HepG2 (cell line): ENCODE data around the gene TOM1L2. TPM values are rescaled to one million over a fixed set of nuclear protein-coding genes. Genes with fewer than 3 reads are reported as not detected.

Experiments
- ATAC-seq: fragments of 200-7000 bp; cut with Tn5 transposase; 3 replicates; pipeline ENCODE4 v1.9.1; 2020; ENCODE audit warnings: mild to moderate bottlenecking, moderate library complexity
- BruUV-seq: library from RNA; stranded (reverse); fragments of 400-500 nt; replicated peaks from 2 replicates; lab custom pipeline; 2021; lab: Mats Ljungman, UMichigan
- CTCF ChIA-PET: fragments of 300-600 bp; formaldehyde crosslinking; extraction: SDS; loops from one replicate; lab custom pipeline; 2021; ENCODE audit warnings: low total read pairs, inconsistent platforms, low intra/inter-chr PET ratio; lab: Yijun Ruan, JAX
- POLR2A ChIA-PET: fragments of 350-600 bp; sonication (Branson Sonifier 250); formaldehyde crosslinking; loops from one replicate; lab custom pipeline; 2020; ENCODE audit warnings: antibody characterized with exemption, inconsistent platforms; lab: Yijun Ruan, JAX
- DNase-seq: peaks from one replicate; pipeline ENCODE4 v3.0.0-alpha.2; 2015; ENCODE audit warnings: low spot score
- FAIRE-seq: peaks from 3 replicates; lab custom pipeline; 2011; peaks lifted over from hg19 to GRCh38; lab: Jason Lieb, UNC
- H2AFZ ChIP-seq: one replicate; pipeline ENCODE4 v1.6.1; 2011; ENCODE audit warnings: low read length, inconsistent platforms
- H3K27ac ChIP-seq: fragments of 300-600 bp; 3 replicates; pipeline ENCODE4 v1.8.0; 2011; ENCODE audit warnings: mixed run types, mild to moderate bottlenecking, mixed read lengths, low read length, inconsistent platforms; ENCODE audit not compliant: insufficient read depth; ENCODE audit errors: extremely low read length
- H3K27me3 ChIP-seq, 2 experiments: fragments of 200-600 bp in 1 of 2; 2 replicates in 1 of 2; 3 replicates in 1 of 2; pipeline versions ENCODE4 v1.6.0 to v1.8.0; 2011; ENCODE audit warnings: low read length in 2 of 2, mild to moderate bottlenecking in 2 of 2, moderate library complexity in 2 of 2, inconsistent platforms in 1 of 2; ENCODE audit not compliant: insufficient read depth in 2 of 2, control insufficient read depth in 1 of 2
- H3K36me3 ChIP-seq, 2 experiments: fragments of 200-600 bp in 1 of 2; replicated peaks in 1 of 2; 2 replicates in 1 of 2; 3 replicates in 1 of 2; pipeline versions ENCODE4 v1.5.1 to v1.8.0; 2011; ENCODE audit warnings: low read length in 2 of 2, inconsistent platforms in 1 of 2; ENCODE audit not compliant: insufficient read depth in 2 of 2, control insufficient read depth in 1 of 2
- H3K4me1 ChIP-seq: 2 replicates; pipeline ENCODE4 v1.5.1; 2012; ENCODE audit warnings: low read length, inconsistent platforms; ENCODE audit not compliant: insufficient read depth
- H3K4me2 ChIP-seq: 2 replicates; pipeline ENCODE4 v1.6.0; 2011; ENCODE audit warnings: low read depth, low read length, inconsistent platforms
- H3K4me3 ChIP-seq, 3 experiments: fragments of 200-600 bp in 1 of 3; sonication (generic), shearing (Covaris generic) in 1 of 3; replicated peaks in 1 of 3; 2 replicates each; pipeline ENCODE4 v1.5.1; 2011 to 2016; ENCODE audit warnings: low read length in 3 of 3, inconsistent platforms in 2 of 3, low read depth in 2 of 3, mild to moderate bottlenecking in 2 of 3, control low read depth in 1 of 3, mixed read lengths in 1 of 3; ENCODE audit not compliant: insufficient read depth in 1 of 3
- H3K79me2 ChIP-seq: one replicate; pipeline ENCODE4 v1.6.1; 2011; ENCODE audit warnings: low read length, inconsistent platforms; ENCODE audit not compliant: insufficient read depth
- H3K9ac ChIP-seq: 2 replicates; pipeline ENCODE4 v1.6.0; 2011; ENCODE audit warnings: mild to moderate bottlenecking, low read depth, low read length, inconsistent platforms; ENCODE audit not compliant: insufficient read depth
- H3K9me3 ChIP-seq: 2 replicates; pipeline ENCODE4 v1.5.1; 2012; ENCODE audit warnings: mild to moderate bottlenecking, low read length
- H4K20me1 ChIP-seq: 2 replicates; pipeline ENCODE4 v1.6.0; 2011; ENCODE audit warnings: inconsistent platforms, mild to moderate bottlenecking, low read length, moderate library complexity; ENCODE audit not compliant: insufficient read depth
- BRCA1 ChIP-seq: sonication (generic); formaldehyde crosslinking; IDR thresholded peaks from 2 replicates; pipeline ENCODE4 v1.4.0; 2020; ENCODE audit warnings: missing genetic modification reagents
- FOSL1 ChIP-seq: sonication (generic); formaldehyde crosslinking; IDR thresholded peaks from 2 replicates; pipeline ENCODE4 v1.9.0; 2021; ENCODE audit warnings: missing genetic modification reagents, borderline replicate concordance
- FOSL2 ChIP-seq: sonication (generic); formaldehyde crosslinking; IDR thresholded peaks from 2 replicates; pipeline ENCODE4 v1.4.0; 2020; ENCODE audit warnings: missing genetic modification reagents
- JUNB ChIP-seq: sonication (generic); formaldehyde crosslinking; IDR thresholded peaks from 2 replicates; pipeline ENCODE4 v1.8.0; 2022; ENCODE audit warnings: missing genetic modification reagents, mild to moderate bottlenecking, borderline replicate concordance
- MEF2D ChIP-seq: sonication (generic); formaldehyde crosslinking; IDR thresholded peaks from 2 replicates; pipeline ENCODE4 v1.5.1; 2020; ENCODE audit warnings: mild to moderate bottlenecking, missing genetic modification reagents
- MZF1 ChIP-seq: sonication (generic); formaldehyde crosslinking; IDR thresholded peaks from 2 replicates; pipeline ENCODE4 v1.8.1; 2023; ENCODE audit warnings: mild to moderate bottlenecking, missing genetic modification reagents, borderline replicate concordance
- PATZ1 ChIP-seq: sonication (generic); formaldehyde crosslinking; IDR thresholded peaks from 2 replicates; pipeline ENCODE4 v1.4.0; 2020; ENCODE audit warnings: missing genetic modification reagents
- SALL1 ChIP-seq: sonication (generic); formaldehyde crosslinking; IDR thresholded peaks from 2 replicates; pipeline ENCODE4 v1.8.0; 2022; ENCODE audit warnings: mild to moderate bottlenecking, missing genetic modification reagents
- SAP130 ChIP-seq: IDR thresholded peaks from 2 replicates; pipeline ENCODE4 v1.6.1; 2016; ENCODE audit warnings: low read depth
- THAP11 ChIP-seq: IDR thresholded peaks from 2 replicates; pipeline ENCODE4 v1.6.1; 2016; ENCODE audit warnings: missing biosample characterization, missing genetic modification reagents
- ZNF292 ChIP-seq: sonication (generic); formaldehyde crosslinking; IDR thresholded peaks from 2 replicates; pipeline ENCODE4 v1.8.1; 2022; ENCODE audit warnings: mild to moderate bottlenecking, low read depth, missing genetic modification reagents, borderline replicate concordance
- WGBS: methylation state at CpG from one replicate; pipeline ENCODE4 v1.1.6; 2017; ENCODE audit warnings: low lambda C conversion rate; 5-methylcytosine and 5-hydroxymethylcytosine counted together
- in situ Hi-C: cut with HindIII; loops from 2 replicates; pipeline ENCODE4 v1.10.0; 2017; ENCODE audit warnings: low pct_unique_long_range_greater_than_20kb; ENCODE audit not compliant: extremely low pct_ligation_motif_present
- intact Hi-C: fragments of 100-400 bp; cut with micrococcal nuclease; formaldehyde crosslinking; loops from one replicate; pipeline ENCODE4 v1.10.0; 2022; ENCODE audit not compliant: unreplicated experiment
- polyA plus RNA-seq, 8 experiments: library from polyadenylated mRNA; depleted of rRNA in 3 of 8; stranded (reverse) in 7 of 8; unstranded in 1 of 8; fragments of >200 nt; fragmentation: Illumina TruSeq in 4 of 8; extraction: Trizol in 4 of 8; gene quantifications; 2 replicates each; pipeline versions ENCODE4 v1.2.1 to v1.2.3, GENCODE V29; 2011 to 2016; ENCODE audit warnings: low read depth in 4 of 8, missing spikeins in 1 of 8, mixed read lengths in 1 of 8; ENCODE audit not compliant: insufficient read depth in 1 of 8
- total RNA-seq, 5 experiments: library from RNA; depleted of rRNA; stranded (reverse); fragments of >200 nt; fragmentation: Illumina TruSeq; extraction: Trizol; gene quantifications; 2 replicates each; pipeline ENCODE4 v1.2.3, GENCODE V29; 2016; ENCODE audit warnings: low read depth in 1 of 5
- TF ChIP-seq, protein P1 (sequence below): sonication (generic); formaldehyde crosslinking; IDR thresholded peaks from 2 replicates; pipeline ENCODE4 v1.5.0; 2020; ENCODE audit warnings: mild to moderate bottlenecking, missing genetic modification reagents, borderline replicate concordance

The TOM1L2 gene
- total and polyA plus RNA-seq, 2 of the 13 experiments (the other 11 are each of a cell fraction or from before 2014, with no cell fraction given) = 4.7 to 7.4 TPM

DNA sequence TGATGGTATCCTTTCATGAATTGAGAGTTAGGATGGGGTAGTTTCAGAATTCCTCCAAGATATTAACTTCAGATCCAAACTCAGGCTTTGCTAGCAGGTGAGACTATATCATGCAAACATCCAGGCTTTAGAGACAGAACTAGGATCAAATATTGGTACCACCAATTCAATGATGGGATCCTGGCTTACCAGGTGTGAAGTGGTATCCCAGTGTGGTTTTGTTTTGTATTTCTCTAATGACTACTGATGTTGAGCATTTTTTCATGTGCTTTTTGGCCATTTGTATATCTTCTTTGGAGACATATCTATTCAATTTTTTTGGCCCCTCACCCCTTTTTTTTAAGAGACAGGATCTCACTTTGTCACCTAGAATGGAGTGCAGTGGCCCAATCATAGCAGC is 57.0 kb downstream of the TOM1L2 start (continued):
- TF ChIP-seq, protein P1, sequence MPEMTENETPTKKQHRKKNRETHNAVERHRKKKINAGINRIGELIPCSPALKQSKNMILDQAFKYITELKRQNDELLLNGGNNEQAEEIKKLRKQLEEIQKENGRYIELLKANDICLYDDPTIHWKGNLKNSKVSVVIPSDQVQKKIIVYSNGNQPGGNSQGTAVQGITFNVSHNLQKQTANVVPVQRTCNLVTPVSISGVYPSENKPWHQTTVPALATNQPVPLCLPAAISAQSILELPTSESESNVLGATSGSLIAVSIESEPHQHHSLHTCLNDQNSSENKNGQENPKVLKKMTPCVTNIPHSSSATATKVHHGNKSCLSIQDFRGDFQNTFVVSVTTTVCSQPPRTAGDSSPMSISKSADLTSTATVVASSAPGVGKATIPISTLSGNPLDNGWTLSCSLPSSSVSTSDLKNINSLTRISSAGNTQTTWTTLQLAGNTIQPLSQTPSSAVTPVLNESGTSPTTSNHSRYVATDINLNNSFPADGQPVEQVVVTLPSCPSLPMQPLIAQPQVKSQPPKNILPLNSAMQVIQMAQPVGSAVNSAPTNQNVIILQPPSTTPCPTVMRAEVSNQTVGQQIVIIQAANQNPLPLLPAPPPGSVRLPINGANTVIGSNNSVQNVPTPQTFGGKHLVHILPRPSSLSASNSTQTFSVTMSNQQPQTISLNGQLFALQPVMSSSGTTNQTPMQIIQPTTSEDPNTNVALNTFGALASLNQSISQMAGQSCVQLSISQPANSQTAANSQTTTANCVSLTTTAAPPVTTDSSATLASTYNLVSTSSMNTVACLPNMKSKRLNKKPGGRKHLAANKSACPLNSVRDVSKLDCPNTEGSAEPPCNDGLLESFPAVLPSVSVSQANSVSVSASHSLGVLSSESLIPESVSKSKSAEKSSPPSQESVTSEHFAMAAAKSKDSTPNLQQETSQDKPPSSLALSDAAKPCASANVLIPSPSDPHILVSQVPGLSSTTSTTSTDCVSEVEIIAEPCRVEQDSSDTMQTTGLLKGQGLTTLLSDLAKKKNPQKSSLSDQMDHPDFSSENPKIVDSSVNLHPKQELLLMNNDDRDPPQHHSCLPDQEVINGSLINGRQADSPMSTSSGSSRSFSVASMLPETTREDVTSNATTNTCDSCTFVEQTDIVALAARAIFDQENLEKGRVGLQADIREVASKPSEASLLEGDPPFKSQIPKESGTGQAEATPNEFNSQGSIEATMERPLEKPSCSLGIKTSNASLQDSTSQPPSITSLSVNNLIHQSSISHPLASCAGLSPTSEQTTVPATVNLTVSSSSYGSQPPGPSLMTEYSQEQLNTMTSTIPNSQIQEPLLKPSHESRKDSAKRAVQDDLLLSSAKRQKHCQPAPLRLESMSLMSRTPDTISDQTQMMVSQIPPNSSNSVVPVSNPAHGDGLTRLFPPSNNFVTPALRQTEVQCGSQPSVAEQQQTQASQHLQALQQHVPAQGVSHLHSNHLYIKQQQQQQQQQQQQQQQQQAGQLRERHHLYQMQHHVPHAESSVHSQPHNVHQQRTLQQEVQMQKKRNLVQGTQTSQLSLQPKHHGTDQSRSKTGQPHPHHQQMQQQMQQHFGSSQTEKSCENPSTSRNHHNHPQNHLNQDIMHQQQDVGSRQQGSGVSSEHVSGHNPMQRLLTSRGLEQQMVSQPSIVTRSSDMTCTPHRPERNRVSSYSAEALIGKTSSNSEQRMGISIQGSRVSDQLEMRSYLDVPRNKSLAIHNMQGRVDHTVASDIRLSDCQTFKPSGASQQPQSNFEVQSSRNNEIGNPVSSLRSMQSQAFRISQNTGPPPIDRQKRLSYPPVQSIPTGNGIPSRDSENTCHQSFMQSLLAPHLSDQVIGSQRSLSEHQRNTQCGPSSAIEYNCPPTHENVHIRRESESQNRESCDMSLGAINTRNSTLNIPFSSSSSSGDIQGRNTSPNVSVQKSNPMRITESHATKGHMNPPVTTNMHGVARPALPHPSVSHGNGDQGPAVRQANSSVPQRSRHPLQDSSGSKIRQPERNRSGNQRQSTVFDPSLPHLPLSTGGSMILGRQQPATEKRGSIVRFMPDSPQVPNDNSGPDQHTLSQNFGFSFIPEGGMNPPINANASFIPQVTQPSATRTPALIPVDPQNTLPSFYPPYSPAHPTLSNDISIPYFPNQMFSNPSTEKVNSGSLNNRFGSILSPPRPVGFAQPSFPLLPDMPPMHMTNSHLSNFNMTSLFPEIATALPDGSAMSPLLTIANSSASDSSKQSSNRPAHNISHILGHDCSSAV (CRISPR knock-in tag) = no peak
- TF ChIP-seq BRCA1 (CRISPR knock-in tag) = no peak

DNA sequence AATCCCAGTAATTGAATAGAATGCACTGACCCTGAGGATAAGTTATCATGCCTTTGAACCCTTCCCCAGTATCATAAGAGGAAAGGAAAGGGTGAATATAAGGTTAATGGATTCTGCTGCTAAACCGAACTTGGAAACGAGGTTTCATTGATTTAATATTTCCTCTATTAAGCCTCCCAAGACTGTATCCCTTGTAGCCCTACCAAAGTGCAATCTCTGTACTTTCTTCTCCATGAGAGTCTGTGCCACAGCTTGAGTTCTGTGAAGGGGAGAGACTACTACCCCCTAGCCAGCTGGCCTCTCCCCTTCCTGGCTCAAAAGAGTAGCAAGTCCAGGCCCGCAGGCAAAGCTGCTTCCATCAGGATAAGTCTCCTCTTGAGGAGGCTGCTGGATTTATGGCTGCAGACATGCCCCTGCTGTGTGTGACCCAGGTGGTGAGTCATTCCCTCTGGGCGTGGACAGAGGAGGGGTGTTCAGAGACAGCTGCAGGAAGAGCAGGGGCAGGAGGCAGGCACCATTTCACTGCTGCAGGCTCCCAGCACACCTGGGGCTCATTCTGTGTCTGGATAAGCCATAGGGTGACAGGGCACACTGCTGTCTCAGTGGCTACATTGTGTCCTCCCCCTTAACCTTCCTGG is 58.4 kb downstream of the TOM1L2 start:
- POLR2A ChIA-PET = interaction anchor here (1.1 kb wide), 1 partner anchor 14 kb away, joined by 5 read pairs; no protein-coding TSS in a partner anchor
- DNase-seq = peak; percentile 66
- H3K27me3 ChIP-seq = no peaks in the 10 kb centered on the region
- H3K9me3 ChIP-seq = no peaks in the 10 kb centered on the region
- FAIRE-seq = no peak
- H3K4me3 ChIP-seq = no peak overlapping the region
- in situ Hi-C loops (no loop called here), intact Hi-C loops (no loop called here)
- CTCF ChIA-PET = no interaction called here
- no peak overlapping the region for H3K9ac ChIP-seq
- no TSS peak for BruUV-seq
- no peaks in the 10 kb centered on the region for H3K79me2 ChIP-seq
- H2AFZ ChIP-seq = no peak overlapping the region
- H3K27ac ChIP-seq = no peak overlapping the region
- ATAC-seq = peak; percentile 95
- WGBS = 36% methylated on average over 4 of the region's 4 CpGs
- H3K4me1 ChIP-seq = peaks cover 35% of the 10 kb centered on the region
- H3K36me3 ChIP-seq = no peaks in the 10 kb centered on the region
- no peaks in the 10 kb centered on the region for H4K20me1 ChIP-seq
- peak overlapping the region; percentile 25 for H3K4me2 ChIP-seq
- TF ChIP-seq ZNF292 (peak; percentile 50; the same call in 1 of the 2 replicates), SAP130 (peak; percentile 66), THAP11 (CRISPR knock-in tag) (0 out of 2 replicates have a peak, but pooled peaks have one; percentile 28), SALL1 (CRISPR knock-in tag) (peak; percentile 28; the same call in 1 of the 2 replicates), MEF2D (CRISPR knock-in tag) (no peak), FOSL2 (CRISPR knock-in tag) (peak; percentile 95), MZF1 (CRISPR knock-in tag) (no peak), FOSL1 (CRISPR knock-in tag) (peak; percentile 61; the same call in 1 of the 2 replicates), JUNB (CRISPR knock-in tag) (0 out of 2 replicates have a peak, but pooled peaks have one; percentile 27), PATZ1 (CRISPR knock-in tag) (0 out of 2 replicates have a peak, but pooled peaks have one; percentile 10)
